GM12878 (cell line): ENCODE data around the gene C15orf39. TPM values are rescaled to one million over a fixed set of nuclear protein-coding genes. Genes with fewer than 3 reads are reported as not detected.

ENCODE experiments used
- ATAC-seq: fragments of 200-7000 bp; cut with Tn5 transposase; 3 replicates; pipeline ENCODE4 v1.9.1; 2020; ENCODE audit warnings: mild to moderate bottlenecking, moderate library complexity
- BruUV-seq: library from RNA; stranded (reverse); fragments of 400-500 nt; replicated peaks from 2 replicates; lab custom pipeline; 2021; lab: Mats Ljungman, UMichigan
- CTCF ChIA-PET: fragments of 300-600 bp; sonication (Branson Sonifier 250); formaldehyde crosslinking; extraction: SDS; loops from one replicate; lab custom pipeline; 2021; ENCODE audit warnings: inconsistent platforms; lab: Yijun Ruan, JAX
- POLR2A ChIA-PET: fragments of 350-600 bp; formaldehyde crosslinking; extraction: SDS; loops from one replicate; lab custom pipeline; 2021; ENCODE audit warnings: inconsistent platforms; lab: Charles Lee
- RAD21 ChIA-PET: fragments of 300-600 bp; sonication (Branson Sonifier 250); formaldehyde crosslinking; loops from one replicate; lab custom pipeline; 2023; ENCODE audit warnings: antibody characterized with exemption; ENCODE audit not compliant: unreplicated experiment; lab: Charles Lee
- SMC1A ChIA-PET: fragments of 300-600 bp; sonication (Branson Sonifier 250); formaldehyde crosslinking; loops from one replicate; lab custom pipeline; 2023; ENCODE audit not compliant: unreplicated experiment, uncharacterized antibody; lab: Charles Lee
- DNase-seq: peaks from one replicate; pipeline ENCODE4 v3.0.0-alpha.2; 2011; ENCODE audit warnings: low read depth, low spot score
- FAIRE-seq: peaks from 3 replicates; lab custom pipeline; 2011; peaks lifted over from hg19 to GRCh38; lab: Jason Lieb, UNC
- H2AFZ ChIP-seq: 2 replicates; pipeline ENCODE4 v1.6.0; 2011; ENCODE audit warnings: low read depth, low read length, control low read depth; ENCODE audit not compliant: control insufficient read depth
- H3K27ac ChIP-seq: 2 replicates; pipeline ENCODE4 v1.5.1; 2011; ENCODE audit warnings: control low read depth; ENCODE audit not compliant: control insufficient read depth, insufficient read depth
- H3K27me3 ChIP-seq, 2 experiments: replicated peaks in 1 of 2; 2 replicates each; pipeline versions ENCODE4 v1.6.0 to v1.6.1; 2011; ENCODE audit warnings: low read length in 1 of 2; ENCODE audit not compliant: control insufficient read depth in 2 of 2, insufficient read depth in 2 of 2
- H3K36me3 ChIP-seq, 2 experiments: 2 replicates each; pipeline ENCODE4 v1.5.1; 2011; ENCODE audit warnings: low read length in 1 of 2; ENCODE audit not compliant: control insufficient read depth in 2 of 2, insufficient read depth in 2 of 2
- H3K4me1 ChIP-seq: 2 replicates; pipeline ENCODE4 v1.6.1; 2011; ENCODE audit warnings: mild to moderate bottlenecking, low read length, moderate library complexity, mixed read lengths; ENCODE audit not compliant: control insufficient read depth, insufficient read depth
- H3K4me2 ChIP-seq: 2 replicates; pipeline ENCODE4 v1.6.0; 2011; ENCODE audit warnings: control low read depth; ENCODE audit not compliant: control insufficient read depth, insufficient read depth
- H3K4me3 ChIP-seq: fragments of 200-600 bp; sonication (generic); 2 replicates; pipeline ENCODE4 v1.5.1; 2016
- H3K79me2 ChIP-seq: 2 replicates; pipeline ENCODE4 v1.6.0; 2011; ENCODE audit warnings: low read length; ENCODE audit not compliant: control insufficient read depth, insufficient read depth
- H3K9ac ChIP-seq: 2 replicates; pipeline ENCODE4 v1.8.0; 2011; ENCODE audit warnings: low read length, control low read depth, mixed read lengths; ENCODE audit not compliant: control insufficient read depth, insufficient read depth
- H3K9me3 ChIP-seq: replicated peaks from 3 replicates; pipeline ENCODE4 v1.5.1; 2011; ENCODE audit warnings: mild to moderate bottlenecking, low read length; ENCODE audit not compliant: control insufficient read depth, insufficient read depth
- H4K20me1 ChIP-seq: 2 replicates; pipeline ENCODE4 v1.6.0; 2011; ENCODE audit not compliant: control insufficient read depth, insufficient read depth
- DPF2 ChIP-seq: fragments of 450-650 bp; IDR thresholded peaks from 2 replicates; pipeline ENCODE4 v1.6.1; 2017; ENCODE audit warnings: mild to moderate bottlenecking
- MTA3 ChIP-seq: IDR thresholded peaks from 2 replicates; pipeline ENCODE4 v1.6.1; 2012; ENCODE audit warnings: low read length, inconsistent platforms, borderline replicate concordance
- NR2C2 ChIP-seq: IDR thresholded peaks from 2 replicates; pipeline ENCODE4 v1.6.1; 2011; ENCODE audit warnings: borderline replicate concordance, low read depth; ENCODE audit not compliant: control insufficient read depth, insufficient read length
- SREBF2 ChIP-seq: IDR thresholded peaks from 2 replicates; pipeline ENCODE4 v1.6.1; 2012; ENCODE audit warnings: mild to moderate bottlenecking, low read length
- WGBS: methylation state at CpG from one replicate; pipeline ENCODE4 v1.1.6; 2016; ENCODE audit warnings: low lambda C conversion rate; ENCODE audit not compliant: insufficient replicate concordance, insufficient coverage; ENCODE audit errors: missing lambda C conversion rate; 5-methylcytosine and 5-hydroxymethylcytosine counted together
- in situ Hi-C: fragments of 300-500 bp; cut with MboI; formaldehyde crosslinking; loops from 9 replicates; pipeline ENCODE4 v1.14.3; 2018; ENCODE audit warnings: mixed read lengths
- intact Hi-C: fragments of 100-400 bp; cut with micrococcal nuclease; formaldehyde crosslinking; loops from one replicate; pipeline ENCODE4 v1.14.2; 2022; ENCODE audit not compliant: unreplicated experiment
- polyA plus RNA-seq, 11 experiments: library from polyadenylated mRNA; depleted of rRNA in 4 of 11; unstranded in 6 of 11; stranded (reverse) in 5 of 11; fragments of >200 nt; fragmentation: Nextera tagmentation in 4 of 11; fragmentation: Illumina TruSeq in 1 of 11; extraction: Ambion mirVana in 4 of 11; extraction: Trizol in 1 of 11; gene quantifications; 1 replicate in 1 of 11; 2 replicates in 10 of 11; pipeline versions ENCODE4 v1.2.1 to v1.2.3, GENCODE V29; 2011 to 2016; ENCODE audit warnings: inconsistent platforms in 2 of 11, missing spikeins in 2 of 11, low read depth in 1 of 11
- total RNA-seq, 4 experiments: library from RNA; depleted of rRNA in 3 of 4; stranded (reverse); fragments of >200 nt in 3 of 4; fragmentation: Illumina TruSeq in 1 of 4; extraction: Trizol in 1 of 4; gene quantifications; 2 replicates each; pipeline versions ENCODE4 v1.2.1 to v1.2.3, GENCODE V29; 2013 to 2021
- TF ChIP-seq, protein P1 (sequence below): fragments of 450-650 bp; IDR thresholded peaks from 2 replicates; pipeline ENCODE4 v1.6.1; 2017; ENCODE audit warnings: low read depth, mild to moderate bottlenecking, moderate library complexity
- TF ChIP-seq, protein P2 (sequence below): fragments of 450-650 bp; IDR thresholded peaks from 2 replicates; pipeline ENCODE4 v1.6.1; 2016; ENCODE audit warnings: mild to moderate bottlenecking

C15orf39 gene
- total and polyA plus RNA-seq, 10 of the 15 experiments (the other 5 are each of a cell fraction or from before 2014, with no cell fraction given), result 2.3 to 139 (median 33.0) TPM

DNA sequence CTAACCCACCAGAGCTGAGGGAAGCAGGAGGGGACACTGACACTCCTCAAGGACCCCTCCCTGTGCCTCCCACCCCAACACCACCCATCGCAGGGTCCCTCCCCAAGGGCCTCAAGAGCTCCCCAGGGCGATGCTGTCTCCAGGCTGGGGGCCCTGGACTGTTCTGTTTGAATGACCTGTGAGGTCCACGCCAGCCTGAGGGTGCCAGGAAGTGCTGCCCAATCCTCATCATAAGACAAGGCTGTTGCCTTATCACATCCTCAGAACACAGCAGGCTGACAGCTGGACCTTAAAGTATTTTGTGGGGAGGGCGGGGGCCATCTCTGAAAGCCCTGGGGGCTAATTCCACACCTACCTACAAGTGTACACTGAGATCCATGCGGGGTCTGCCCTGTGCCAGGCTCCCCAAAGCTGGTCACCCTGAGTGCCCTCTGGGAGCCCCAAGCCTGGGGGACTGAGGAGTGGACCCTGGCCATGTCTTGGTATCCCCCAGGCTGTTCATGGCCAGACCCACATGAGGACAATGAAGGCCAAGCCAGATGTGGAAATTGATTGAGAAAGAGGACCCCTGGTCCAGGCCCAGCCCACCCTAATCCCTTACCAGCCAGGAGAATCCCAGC, 32.6 kb downstream of the C15orf39 start:
- TF ChIP-seq, protein P1, sequence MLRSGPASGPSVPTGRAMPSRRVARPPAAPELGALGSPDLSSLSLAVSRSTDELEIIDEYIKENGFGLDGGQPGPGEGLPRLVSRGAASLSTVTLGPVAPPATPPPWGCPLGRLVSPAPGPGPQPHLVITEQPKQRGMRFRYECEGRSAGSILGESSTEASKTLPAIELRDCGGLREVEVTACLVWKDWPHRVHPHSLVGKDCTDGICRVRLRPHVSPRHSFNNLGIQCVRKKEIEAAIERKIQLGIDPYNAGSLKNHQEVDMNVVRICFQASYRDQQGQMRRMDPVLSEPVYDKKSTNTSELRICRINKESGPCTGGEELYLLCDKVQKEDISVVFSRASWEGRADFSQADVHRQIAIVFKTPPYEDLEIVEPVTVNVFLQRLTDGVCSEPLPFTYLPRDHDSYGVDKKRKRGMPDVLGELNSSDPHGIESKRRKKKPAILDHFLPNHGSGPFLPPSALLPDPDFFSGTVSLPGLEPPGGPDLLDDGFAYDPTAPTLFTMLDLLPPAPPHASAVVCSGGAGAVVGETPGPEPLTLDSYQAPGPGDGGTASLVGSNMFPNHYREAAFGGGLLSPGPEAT, result no peak
- TF ChIP-seq NR2C2 (no peak), DPF2 (no peak), MTA3 (no peak), SREBF2 (no peak)
- TF ChIP-seq, protein P2, sequence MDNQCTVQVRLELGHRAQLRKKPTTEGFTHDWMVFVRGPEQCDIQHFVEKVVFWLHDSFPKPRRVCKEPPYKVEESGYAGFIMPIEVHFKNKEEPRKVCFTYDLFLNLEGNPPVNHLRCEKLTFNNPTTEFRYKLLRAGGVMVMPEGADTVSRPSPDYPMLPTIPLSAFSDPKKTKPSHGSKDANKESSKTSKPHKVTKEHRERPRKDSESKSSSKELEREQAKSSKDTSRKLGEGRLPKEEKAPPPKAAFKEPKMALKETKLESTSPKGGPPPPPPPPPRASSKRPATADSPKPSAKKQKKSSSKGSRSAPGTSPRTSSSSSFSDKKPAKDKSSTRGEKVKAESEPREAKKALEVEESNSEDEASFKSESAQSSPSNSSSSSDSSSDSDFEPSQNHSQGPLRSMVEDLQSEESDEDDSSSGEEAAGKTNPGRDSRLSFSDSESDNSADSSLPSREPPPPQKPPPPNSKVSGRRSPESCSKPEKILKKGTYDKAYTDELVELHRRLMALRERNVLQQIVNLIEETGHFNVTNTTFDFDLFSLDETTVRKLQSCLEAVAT, result no peak
- no peak for ATAC-seq

More for the DNA sequence above, 32.6 kb downstream of the C15orf39 start:
- in situ Hi-C loops, result no loop called here
- no peaks in the 10 kb centered on the region for H3K79me2 ChIP-seq
- SMC1A ChIA-PET, result no interaction called here
- no peak overlapping the region for H3K4me3 ChIP-seq
- no TSS peak for BruUV-seq
- intact Hi-C loops, result no loop called here
- H4K20me1 ChIP-seq, result no peaks in the 10 kb centered on the region
- no peaks in the 10 kb centered on the region for H3K36me3 ChIP-seq
- DNase-seq (no peak), FAIRE-seq (no peak)
- CTCF ChIA-PET, result no interaction called here
- H3K27me3 ChIP-seq, result peaks cover 0 to 2% of the 10 kb centered on the region in 2 experiments; a peak in 1 of 4 replicates
- POLR2A ChIA-PET, result no interaction called here
- H3K27ac ChIP-seq, result no peak overlapping the region
- WGBS, result 5% methylated on average over 5 of the region's 5 CpGs
- no peak overlapping the region for H3K4me2 ChIP-seq
- no peaks in the 10 kb centered on the region for H3K4me1 ChIP-seq
- H3K9me3 ChIP-seq, result no peaks in the 10 kb centered on the region
- H3K9ac ChIP-seq, result no peak overlapping the region
- RAD21 ChIA-PET, result no interaction called here
- no peak overlapping the region for H2AFZ ChIP-seq
